Measurements from ENCODE around the gene ADCY10. TPM values are rescaled to one million over a fixed set of nuclear protein-coding genes. Genes with fewer than 3 reads are reported as not detected.

Gene ADCY10
- total RNA-seq, 6 donors from 2014 or later, result 0.11 to 0.49 (median 0.18) TPM; not detected in 2

- ATAC-seq (ENCODE audit: low FRiP score in 2 of 2) (no peak), DNase-seq (no peak)
- no peaks in the 10 kb centered on the region for H3K4me1 ChIP-seq
- TF ChIP-seq POLR2AphosphoS5 (IDR thresholded peaks at IDR 0.05) (no peak), CTCF (IDR thresholded peaks at IDR 0.05) (no peak), POLR2A (IDR thresholded peaks at IDR 0.05) (no peak), EP300 (IDR thresholded peaks at IDR 0.05) (no peak)
- 100% methylated on average over 1 of the region's 1 CpG for WGBS, 2 donors
- H3K27me3 ChIP-seq, result no peaks in the 10 kb centered on the region
- H3K27ac ChIP-seq, result no peak overlapping the region
- H3K9me3 ChIP-seq, result no peaks in the 10 kb centered on the region
- H3K36me3 ChIP-seq, result peaks cover 0 to 8% (median 3%) of the 10 kb centered on the region in 4 donors
- no peak overlapping the region for H3K4me3 ChIP-seq
Measured at GRCh38 chr1:167782946-167783345, 131.0 kb downstream of the ADCY10 start.

DNA sequence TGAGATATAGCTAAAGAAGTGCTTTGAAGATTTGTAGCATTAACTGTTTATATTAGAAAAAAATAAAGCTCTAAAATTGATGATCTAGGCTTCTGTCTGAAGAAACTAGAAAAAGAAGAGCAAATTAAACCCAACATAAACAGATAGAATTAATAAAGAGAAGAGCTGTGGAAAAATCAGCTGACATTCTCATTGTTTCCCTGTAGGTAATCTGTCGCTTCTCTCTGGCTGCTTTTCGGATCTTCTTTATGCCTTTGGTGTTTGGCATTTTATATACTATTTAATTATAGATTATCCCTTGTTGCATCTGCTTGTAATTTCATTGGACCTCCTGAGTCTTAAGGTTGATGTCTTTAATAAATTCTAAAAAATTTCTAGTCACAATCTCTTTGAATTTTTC lies 132.4 kb downstream of the ADCY10 start:
- H3K9me3 ChIP-seq, result no peaks in the 10 kb centered on the region
- peaks cover 0 to 9% (median 0%) of the 10 kb centered on the region in 4 donors for H3K36me3 ChIP-seq
- WGBS, 2 donors, result 94 to 98% methylated on average over 2 of the region's 2 CpGs
- no peaks in the 10 kb centered on the region for H3K4me1 ChIP-seq
- ATAC-seq (ENCODE audit: low FRiP score in 2 of 2) (no peak), DNase-seq (no peak)
- no peak overlapping the region for H3K27ac ChIP-seq
- no peak overlapping the region for H3K4me3 ChIP-seq
- TF ChIP-seq POLR2AphosphoS5 (IDR thresholded peaks at IDR 0.05) (no peak), POLR2A (IDR thresholded peaks at IDR 0.05) (no peak)
- H3K27me3 ChIP-seq, result no peaks in the 10 kb centered on the region

GRCh38 chr1:167777269-167777650 lies 136.7 kb downstream of the ADCY10 start:
- Histone ChIP-seq H3K27me3 (no peaks in the 10 kb centered on the region), H3K9me3 (no peaks in the 10 kb centered on the region), H3K36me3 (peaks cover 0 to 23% (median 1%) of the 10 kb centered on the region in 4 donors), H3K27ac (no peak overlapping the region), H3K4me1 (no peaks in the 10 kb centered on the region), H3K4me3 (no peak overlapping the region)
- ATAC-seq (ENCODE audit: low FRiP score in 2 of 2), result no peak
- no peak for DNase-seq
- 89 to 92% methylated on average over 5 of the region's 5 CpGs for WGBS, 2 donors
- TF ChIP-seq POLR2AphosphoS5 (IDR thresholded peaks at IDR 0.05) (no peak), POLR2A (IDR thresholded peaks at IDR 0.05) (no peak), CTCF (IDR thresholded peaks at IDR 0.05) (no peak), EP300 (IDR thresholded peaks at IDR 0.05) (no peak)

- H3K27ac ChIP-seq, result no peak overlapping the region
- ATAC-seq (ENCODE audit: low FRiP score in 2 of 2), result no peak
- no peaks in the 10 kb centered on the region for H3K4me1 ChIP-seq
- H3K9me3 ChIP-seq, result no peaks in the 10 kb centered on the region
- H3K36me3 ChIP-seq, result peaks cover 0 to 27% (median 3%) of the 10 kb centered on the region in 4 donors
- TF ChIP-seq POLR2A (IDR thresholded peaks at IDR 0.05) (no peak), CTCF (IDR thresholded peaks at IDR 0.05) (no peak), POLR2AphosphoS5 (IDR thresholded peaks at IDR 0.05) (no peak), EP300 (IDR thresholded peaks at IDR 0.05) (no peak)
- no peak for DNase-seq
- WGBS, 2 donors, result 97 to 100% methylated on average over 1 of the region's 1 CpG
- H3K4me3 ChIP-seq, result no peak overlapping the region
- H3K27me3 ChIP-seq, result no peaks in the 10 kb centered on the region
Measured at GRCh38 chr1:167776616-167777268, 137.2 kb downstream of the ADCY10 start.

GRCh38 chr1:167776151-167776550 lies 137.8 kb downstream of the ADCY10 start:
- TF ChIP-seq CTCF (IDR thresholded peaks at IDR 0.05) (no peak), EP300 (IDR thresholded peaks at IDR 0.05) (no peak), POLR2AphosphoS5 (IDR thresholded peaks at IDR 0.05) (no peak), POLR2A (IDR thresholded peaks at IDR 0.05) (no peak)
- H3K4me1 ChIP-seq, result no peaks in the 10 kb centered on the region
- H3K36me3 ChIP-seq, result peaks cover 0 to 30% (median 4%) of the 10 kb centered on the region in 4 donors
- no peaks in the 10 kb centered on the region for H3K9me3 ChIP-seq
- H3K4me3 ChIP-seq, result no peak overlapping the region
- no peak for DNase-seq
- WGBS, 2 donors, result 63 to 70% methylated on average over 1 of the region's 1 CpG
- ATAC-seq (ENCODE audit: low FRiP score in 2 of 2), result no peak
- H3K27me3 ChIP-seq, result no peaks in the 10 kb centered on the region
- no peak overlapping the region for H3K27ac ChIP-seq
